Urothelium cell line (cell line): ENCODE results near the gene TMEM179.

Source experiments
- DNase-seq: peaks from one replicate; pipeline ENCODE4 v3.0.0; 2011; ENCODE audit warnings: low spot score, mixed read lengths
- FAIRE-seq: peaks from 2 replicates; lab custom pipeline; 2011; peaks lifted over from hg19 to GRCh38; lab: Jason Lieb, UNC

TMEM179 gene

GRCh38 chr14:104600141-104600643 lies 4.4 kb downstream of the TMEM179 start:
- FAIRE-seq: no peak
- DNase-seq: peak; percentile 27

GRCh38 chr14:104599446-104599845 lies 5.1 kb downstream of the TMEM179 start:
- DNase-seq (no peak), FAIRE-seq (no peak)

- DNase-seq (no peak), FAIRE-seq (no peak)
These were observed 5.7 kb downstream of the TMEM179 start for GRCh38 chr14:104598910-104599273.

- FAIRE-seq: no peak
- no peak for DNase-seq
These were observed 6.3 kb downstream of the TMEM179 start for GRCh38 chr14:104598039-104598909.

DNA sequence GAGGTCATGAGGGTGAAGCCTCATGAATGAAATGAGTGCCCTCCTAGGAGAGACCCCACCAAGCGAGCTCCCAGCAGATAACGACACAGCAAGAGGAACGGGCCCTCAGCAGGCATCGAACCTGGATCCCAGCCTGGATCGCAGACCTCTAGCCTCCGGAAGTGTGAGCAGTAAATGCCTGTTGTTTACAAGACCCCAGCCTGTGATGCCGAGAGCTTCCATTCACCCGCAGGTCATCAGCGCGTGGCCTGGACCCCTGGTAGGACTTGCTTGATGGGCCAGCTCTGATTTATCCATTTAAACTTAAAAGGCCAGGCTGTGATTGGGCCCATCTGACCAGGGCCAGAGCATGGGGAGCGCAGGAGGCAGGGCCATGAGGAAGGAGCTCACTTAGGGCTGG lies 7.0 kb downstream of the TMEM179 start:
- DNase-seq (no peak), FAIRE-seq (no peak)

- DNase-seq (no peak), FAIRE-seq (no peak)
These were observed 7.6 kb downstream of the TMEM179 start for GRCh38 chr14:104596927-104597351.

DNA sequence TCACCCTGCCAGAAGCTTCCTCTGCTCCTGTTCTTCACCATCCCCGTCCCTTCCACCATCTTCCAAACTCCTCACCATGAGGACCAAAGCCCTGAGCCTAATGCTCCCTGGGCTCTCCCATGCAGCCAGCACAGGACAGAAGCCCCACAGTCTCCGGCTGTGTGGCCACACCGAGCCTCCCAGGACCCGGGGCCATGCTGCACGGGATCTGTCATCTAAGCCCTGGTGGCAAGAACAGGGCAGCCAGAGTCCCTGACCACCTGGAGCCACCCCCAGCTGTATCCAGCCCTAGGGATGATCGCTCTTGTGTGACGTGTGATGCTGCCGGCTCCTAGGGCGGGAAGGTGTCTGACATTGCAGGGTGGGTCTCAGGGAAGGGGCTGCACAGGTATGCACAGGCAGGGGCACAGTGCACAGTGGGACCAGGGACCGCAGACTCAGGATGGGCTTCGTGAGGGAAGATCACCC lies 8.1 kb downstream of the TMEM179 start:
- FAIRE-seq (no peak), DNase-seq (no peak)

DNA sequence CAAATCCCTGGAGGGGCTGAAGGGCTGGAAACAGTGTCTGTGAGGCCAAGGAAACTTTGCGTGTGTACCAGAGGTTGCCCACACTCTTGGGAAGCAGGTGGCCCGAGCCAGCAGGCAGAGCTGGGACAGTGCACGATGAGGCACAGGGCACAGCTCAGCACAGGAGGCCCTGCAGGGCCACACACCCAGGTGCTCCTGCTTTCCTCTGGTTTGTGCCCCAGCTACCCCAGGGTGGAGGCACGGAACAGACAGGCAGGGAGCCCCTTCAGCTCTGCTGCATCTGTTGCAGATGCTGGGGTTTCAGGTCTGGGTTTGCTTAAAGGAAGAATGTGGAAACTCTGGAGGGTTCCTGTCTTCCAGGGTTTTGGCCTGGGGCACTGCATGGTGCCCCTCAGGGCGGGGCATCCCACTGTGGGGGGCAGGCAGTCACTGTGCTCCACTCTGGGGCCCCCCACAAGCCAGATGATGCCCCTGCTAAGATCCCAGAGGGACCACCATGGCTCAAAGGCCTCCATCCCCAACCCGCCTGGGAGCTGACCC lies 8.6 kb downstream of the TMEM179 start:
- no peak for DNase-seq
- FAIRE-seq: no peak

DNA sequence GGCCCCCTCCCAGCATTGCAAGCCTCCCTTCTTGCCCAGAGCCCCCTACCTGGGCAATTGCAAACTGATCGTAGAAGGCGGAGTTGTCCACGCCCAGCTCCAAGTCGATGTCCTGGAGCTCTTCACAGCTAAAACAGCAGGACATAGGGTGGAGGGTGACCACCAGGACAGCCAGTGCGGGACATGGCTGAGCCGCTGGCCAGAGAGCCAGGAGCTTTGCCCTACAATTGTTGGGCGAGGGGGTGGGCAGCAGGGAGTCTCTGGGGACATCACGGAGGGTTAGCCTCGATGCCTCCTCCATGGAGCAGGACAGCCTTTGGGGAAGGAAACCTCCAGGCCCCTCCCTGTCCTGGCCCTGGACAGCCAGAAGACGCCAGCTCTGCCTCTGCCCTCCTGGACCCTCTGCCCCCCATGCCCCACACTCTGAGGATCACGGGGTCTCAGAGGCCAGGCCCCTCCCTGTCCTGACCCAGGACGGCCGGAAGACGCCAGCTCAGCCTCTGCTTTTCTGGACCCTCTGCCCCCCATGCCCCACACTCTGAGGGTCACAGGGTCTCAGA lies 9.4 kb downstream of the TMEM179 start:
- FAIRE-seq: no peak
- DNase-seq: no peak

DNA sequence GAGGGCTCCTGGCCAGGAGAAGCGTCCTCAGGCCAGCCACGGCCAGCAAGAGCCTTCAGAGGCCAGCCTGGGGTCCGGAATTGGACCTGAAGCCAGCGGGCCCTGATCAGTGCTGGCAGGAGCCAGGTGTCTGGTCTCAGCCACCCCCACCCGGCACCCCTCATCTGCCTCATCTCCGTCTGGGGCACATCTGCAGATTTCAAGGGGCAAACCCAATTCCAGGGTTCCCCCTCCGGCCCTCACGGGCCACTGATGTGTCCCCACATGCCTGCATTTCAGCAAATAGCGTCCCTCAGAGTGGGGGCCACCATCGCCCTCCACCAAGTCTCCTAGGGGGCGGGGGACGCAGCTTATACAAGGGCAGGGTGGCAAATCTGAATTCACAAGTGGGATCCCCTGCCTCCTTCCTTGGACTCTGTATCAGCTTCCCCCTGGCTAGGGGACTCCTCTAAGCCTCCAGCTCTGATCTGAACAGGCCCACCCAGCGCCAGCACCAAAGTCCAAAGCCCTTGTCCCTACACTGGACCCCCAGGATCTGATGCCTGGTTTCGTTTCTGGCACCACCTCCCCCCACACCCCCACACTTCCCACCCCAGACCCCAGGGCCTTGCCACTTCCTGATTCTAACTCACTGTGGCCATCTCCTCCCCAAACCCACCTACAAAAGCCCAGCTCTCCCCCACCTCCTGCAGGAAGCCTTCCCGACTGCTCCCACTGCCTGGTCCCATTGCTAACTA lies 10.1 kb downstream of the TMEM179 start:
- FAIRE-seq (no peak), DNase-seq (no peak)

- DNase-seq (no peak), FAIRE-seq (no peak)
These were observed 10.8 kb downstream of the TMEM179 start for GRCh38 chr14:104593710-104594136.

GRCh38 chr14:104593241-104593701 lies 11.3 kb downstream of the TMEM179 start:
- no peak for DNase-seq
- no peak for FAIRE-seq

GRCh38 chr14:104592785-104593184 lies 11.8 kb downstream of the TMEM179 start:
- FAIRE-seq: no peak
- DNase-seq: no peak

- FAIRE-seq: no peak
- no peak for DNase-seq
These were observed 12.3 kb downstream of the TMEM179 start for GRCh38 chr14:104592292-104592672.

DNA sequence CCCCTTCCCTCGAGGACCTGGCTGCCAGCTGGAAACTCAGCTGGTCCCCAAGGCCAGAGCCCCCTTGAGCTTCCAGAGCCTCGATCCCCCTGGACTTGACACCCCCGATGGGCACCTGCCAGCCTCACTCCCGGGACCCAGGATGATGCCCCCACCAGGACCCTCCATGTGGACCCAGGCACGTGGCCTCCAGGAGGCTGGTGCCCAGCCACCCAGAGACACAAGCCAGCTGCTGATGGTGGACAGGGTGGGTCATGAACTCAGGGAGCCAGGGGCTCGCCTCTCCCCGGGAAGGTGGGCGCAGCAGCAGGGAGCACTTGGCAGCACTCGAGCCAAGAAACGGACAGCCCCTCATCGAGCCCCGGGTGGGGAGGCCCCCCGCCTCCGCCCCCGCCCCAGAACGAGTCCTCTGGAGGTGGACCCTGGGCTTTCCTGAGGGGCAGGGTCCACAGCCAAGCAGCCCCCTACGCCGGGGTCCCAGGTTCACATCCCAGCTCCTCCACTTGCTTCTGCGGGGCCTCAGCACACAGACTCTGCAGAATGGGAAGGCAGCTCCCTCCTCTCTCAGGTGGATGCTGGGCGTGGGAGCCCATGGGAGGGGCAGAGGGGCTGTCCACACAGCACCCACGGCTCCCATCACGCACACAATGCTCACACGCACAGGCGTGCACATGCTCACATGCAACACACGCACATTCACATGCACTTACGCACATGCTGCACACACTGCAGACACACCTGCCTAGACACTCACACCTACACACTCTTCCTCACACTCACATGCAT lies 12.9 kb downstream of the TMEM179 start:
- DNase-seq (no peak), FAIRE-seq (no peak)

GRCh38 chr14:104591031-104591430 lies 13.5 kb downstream of the TMEM179 start:
- FAIRE-seq: no peak
- no peak for DNase-seq

- DNase-seq (no peak), FAIRE-seq (no peak)
These were observed 14.2 kb downstream of the TMEM179 start for GRCh38 chr14:104590240-104590965.

- FAIRE-seq (no peak), DNase-seq (no peak)
These were observed 15.0 kb downstream of the TMEM179 start for GRCh38 chr14:104589338-104590195.
